DMS 273 treated with DMSO at 0.1 percent for 48 hours (cell line): ENCODE data around the gene C19orf12.

Source experiments
- DNase-seq: peaks from one replicate; lab custom pipeline; 2025; lab: John Stamatoyannopoulos, UW

The C19orf12 gene

GRCh38 chr19:29662604-29663404 lies 52.3 kb downstream of the C19orf12 start:
- no peak for DNase-seq

GRCh38 chr19:29662278-29662603 lies 52.8 kb downstream of the C19orf12 start:
- no peak for DNase-seq

- no peak for DNase-seq
These were observed 54.2 kb downstream of the C19orf12 start for GRCh38 chr19:29660835-29661234.

GRCh38 chr19:29658221-29658991 lies 56.7 kb downstream of the C19orf12 start:
- no peak for DNase-seq

- DNase-seq: no peak
These were observed 59.3 kb downstream of the C19orf12 start for GRCh38 chr19:29655648-29656335.

GRCh38 chr19:29653398-29653797 lies 61.7 kb downstream of the C19orf12 start:
- no peak for DNase-seq

- DNase-seq: no peak
These were observed 63.3 kb downstream of the C19orf12 start for GRCh38 chr19:29651622-29652394.

- no peak for DNase-seq
These were observed 64.2 kb downstream of the C19orf12 start for GRCh38 chr19:29650772-29651387.
